ENCODE data around the gene CDX4. TPM values are rescaled to one million over a fixed set of nuclear protein-coding genes. Genes with fewer than 3 reads are reported as not detected.

Gene CDX4
- total RNA-seq, 1 experiment from 2014 or later, result not detected

Other genes with a start within 250 kb of the CDX4 start
- 0.10 and 0.13 TPM in 2 replicates for gene NAP1L2, start 232.2 kb upstream of the CDX4 start, total RNA-seq (2014; rRNA removed; shearing (Covaris generic); ENCODE audit: low replicate concordance)
- 2.5 and 5.0 TPM in 2 replicates for gene CHIC1, start 116.1 kb downstream of the CDX4 start, total RNA-seq (2014; rRNA removed; shearing (Covaris generic); ENCODE audit: low replicate concordance)

All from MG63 (cell line).